Activated naive CD4-positive, alpha-beta T cell treated with anti-CD3 and anti-CD28 coated beads, Interleukin-2, amount 50 U/mL, for 16 hours (primary cell): ENCODE measurements around the gene BLOC1S6.

ENCODE experiments used
- DNase-seq: peaks from one replicate; pipeline ENCODE4 v3.0.0-alpha.2; 2020

The BLOC1S6 gene

GRCh38 chr15:45588219-45588875 is 1.2 kb downstream of the BLOC1S6 start:
- no peak for DNase-seq

- DNase-seq = no peak
Observed at GRCh38 chr15:45589256-45589655, 2.1 kb downstream of the BLOC1S6 start.

- DNase-seq = no peak
Observed at GRCh38 chr15:45594319-45594718, 7.1 kb downstream of the BLOC1S6 start.

- DNase-seq = no peak
Observed at GRCh38 chr15:45594835-45595530, 7.8 kb downstream of the BLOC1S6 start.

GRCh38 chr15:45603881-45604280 is 16.7 kb downstream of the BLOC1S6 start:
- no peak for DNase-seq

- no peak for DNase-seq
Observed at GRCh38 chr15:45604326-45604725, 17.1 kb downstream of the BLOC1S6 start.

- no peak for DNase-seq
Observed at GRCh38 chr15:45606413-45606812, 19.2 kb downstream of the BLOC1S6 start.

GRCh38 chr15:45606841-45607240 is 19.7 kb downstream of the BLOC1S6 start:
- no peak for DNase-seq

GRCh38 chr15:45611305-45611704 is 24.1 kb downstream of the BLOC1S6 start:
- DNase-seq = no peak

- no peak for DNase-seq
Observed at GRCh38 chr15:45612790-45613415, 25.7 kb downstream of the BLOC1S6 start.

GRCh38 chr15:45616901-45617323 is 29.7 kb downstream of the BLOC1S6 start:
- no peak for DNase-seq

- DNase-seq = no peak
Observed at GRCh38 chr15:45618813-45619212, 31.6 kb downstream of the BLOC1S6 start.

- DNase-seq = no peak
Observed at GRCh38 chr15:45628136-45628535, 41.0 kb downstream of the BLOC1S6 start.

GRCh38 chr15:45630917-45631691 is 43.9 kb downstream of the BLOC1S6 start:
- no peak for DNase-seq

- DNase-seq = no peak
Observed at GRCh38 chr15:45631776-45632175, 44.6 kb downstream of the BLOC1S6 start.

GRCh38 chr15:45634432-45635190 is 47.4 kb downstream of the BLOC1S6 start, which contains the start of gene SQOR:
SQOR (plus strand) TSS chr15:45635029; CDS start chr15:45658924, 23,895 bp downstream.
- DNase-seq = peak; percentile 63

- DNase-seq = peak; percentile 67
Observed at GRCh38 chr15:45635191-45635638, 48.0 kb downstream of the BLOC1S6 start.

- no peak for DNase-seq
Observed at GRCh38 chr15:45635763-45636292, 48.6 kb downstream of the BLOC1S6 start.

- DNase-seq = no peak
Observed at GRCh38 chr15:45637141-45637540, 50.0 kb downstream of the BLOC1S6 start.

GRCh38 chr15:45637552-45638033 is 50.4 kb downstream of the BLOC1S6 start:
- peak; percentile 56 for DNase-seq

- no peak for DNase-seq
Observed at GRCh38 chr15:45640616-45641015, 53.4 kb downstream of the BLOC1S6 start.

GRCh38 chr15:45641374-45641781 is 54.2 kb downstream of the BLOC1S6 start:
- no peak for DNase-seq
